Left lung (tissue), 10 donors: ENCODE measurements around the gene KIFAP3. TPM values are rescaled to one million over a fixed set of nuclear protein-coding genes. Genes with fewer than 3 reads are reported as not detected.

ENCODE experiments used
- ATAC-seq: fragments of 200-7000 bp; cut with Tn5 transposase; one replicate; pipeline ENCODE4 v1.9.1; 2020; ENCODE audit warnings: moderate library complexity
- DNase-seq, 4 donors: peaks; one replicate each; pipeline ENCODE4 v3.0.0-alpha.2; 2013 to 2020
- H3K27ac ChIP-seq, 2 donors: fragments of 200-600 bp; sonication (generic) in 1 of 2; one replicate each; pipeline versions ENCODE4 v1.5.0 to v1.8.0; 2020 to 2021
- H3K27me3 ChIP-seq, 2 donors: fragments of 200-600 bp; sonication (generic) in 1 of 2; one replicate each; pipeline versions ENCODE4 v1.5.0 to v1.8.0; 2020 to 2021
- H3K36me3 ChIP-seq, 2 donors: fragments of 200-600 bp; sonication (generic) in 1 of 2; one replicate each; pipeline versions ENCODE4 v1.5.0 to v1.8.0; 2020 to 2021
- H3K4me1 ChIP-seq, 2 donors: fragments of 200-600 bp; one replicate each; pipeline ENCODE4 v1.8.0; 2021
- H3K4me3 ChIP-seq, 2 donors: fragments of 200-600 bp; sonication (generic) in 1 of 2; one replicate each; pipeline versions ENCODE4 v1.5.0 to v1.8.0; 2020 to 2021; ENCODE audit warnings: mild to moderate bottlenecking in 1 of 2
- H3K9me3 ChIP-seq, 2 donors: fragments of 200-600 bp; sonication (generic) in 1 of 2; one replicate each; pipeline versions ENCODE4 v1.5.0 to v1.8.0; 2020 to 2021
- CTCF ChIP-seq, 2 donors: fragments of 200-600 bp; sonication (generic) in 1 of 2; IDR thresholded peaks; one replicate each; pipeline versions ENCODE4 v1.5.0 to v1.8.0; 2021; ENCODE audit warnings: antibody characterized with exemption in 2 of 2
- intact Hi-C, 2 donors: fragments of 100-400 bp; cut with DNase I; formaldehyde crosslinking; loops; one replicate each; pipeline versions ENCODE4 v1.11.2 to v1.14.2; 2022
- polyA plus RNA-seq, 6 donors: library from polyadenylated mRNA; unstranded; fragments of 120-200 nt; gene quantifications; one replicate each; pipeline ENCODE4 v1.2.1, GENCODE V29; 2013; ENCODE audit not compliant: insufficient read length in 6 of 6
- total RNA-seq, 2 donors: library from RNA; stranded (reverse); fragmentation: NEBNext Ultra II Directional; extraction: Animal tissue kit (Norgen Biotek cat#: 25700); gene quantifications; one replicate each; pipeline ENCODE4 v1.2.1, GENCODE V29; 2021
- donor health status: DM: no; HTN: yes; CAD: no.
- donor health status: DM: no; HTN: no; CAD: no.

KIFAP3 gene
- total and polyA plus RNA-seq, 8 donors: 23.2 to 40.7 (median 33.9) TPM

GRCh38 chr1:169933984-169934725 lies 140.3 kb downstream of the KIFAP3 start:
- ATAC-seq (peak; percentile 59), DNase-seq (no peak)
- no peak overlapping the region for H3K27ac ChIP-seq
- intact Hi-C loops: no loop called here
- H3K9me3 ChIP-seq: no peaks in the 10 kb centered on the region
- no peaks in the 10 kb centered on the region for H3K4me1 ChIP-seq
- no peak for TF ChIP-seq CTCF (IDR thresholded peaks at IDR 0.05)
- H3K27me3 ChIP-seq: no peaks in the 10 kb centered on the region
- no peaks in the 10 kb centered on the region for H3K36me3 ChIP-seq
- H3K4me3 ChIP-seq: no peak overlapping the region

DNA sequence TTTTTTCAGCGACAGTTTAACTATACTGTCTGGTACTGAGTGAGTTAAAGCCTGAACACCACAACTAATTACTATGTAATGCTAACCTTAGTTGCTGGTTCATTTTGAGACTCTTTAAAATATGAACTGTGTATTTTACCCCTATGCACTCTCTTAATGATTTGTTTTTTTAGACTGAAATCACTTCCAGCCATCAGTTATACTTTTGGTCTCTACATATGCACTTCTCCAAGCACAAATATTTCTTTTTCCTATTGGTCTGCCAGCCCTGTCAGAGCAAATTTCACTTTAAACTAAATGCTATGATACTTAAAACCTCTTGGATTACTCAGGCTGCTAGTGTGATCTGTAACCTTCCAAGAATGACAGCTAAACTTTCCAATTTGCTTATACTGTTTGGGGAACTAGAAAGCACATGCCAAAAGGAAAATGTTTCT lies 142.7 kb downstream of the KIFAP3 start:
- H3K4me3 ChIP-seq: no peak overlapping the region
- H3K9me3 ChIP-seq: no peaks in the 10 kb centered on the region
- no peak for TF ChIP-seq CTCF (IDR thresholded peaks at IDR 0.05)
- H3K4me1 ChIP-seq: no peaks in the 10 kb centered on the region
- DNase-seq (no peak), ATAC-seq (no peak)
- intact Hi-C loops: no loop called here
- no peaks in the 10 kb centered on the region for H3K36me3 ChIP-seq
- no peak overlapping the region for H3K27ac ChIP-seq
- H3K27me3 ChIP-seq: no peaks in the 10 kb centered on the region

DNA sequence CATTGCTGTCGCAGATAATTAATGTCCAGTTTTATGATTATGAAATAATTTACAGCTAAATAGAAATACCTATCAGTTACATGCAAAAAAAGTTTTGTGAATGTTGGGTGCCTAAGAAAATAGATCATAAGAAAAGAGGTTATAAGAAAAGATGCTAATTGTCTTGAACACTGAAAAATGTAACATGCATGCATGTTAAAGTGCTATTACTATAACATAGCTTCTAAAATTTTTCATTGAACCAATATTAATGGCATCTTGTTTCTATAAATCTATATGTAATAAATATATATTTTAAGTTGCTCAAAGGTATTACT lies 145.3 kb downstream of the KIFAP3 start:
- ATAC-seq: no peak
- no peak for DNase-seq
- intact Hi-C loops: no loop called here
- H3K27me3 ChIP-seq: no peaks in the 10 kb centered on the region
- no peak overlapping the region for H3K27ac ChIP-seq
- H3K4me1 ChIP-seq: no peaks in the 10 kb centered on the region
- H3K4me3 ChIP-seq: no peak overlapping the region
- H3K9me3 ChIP-seq: no peaks in the 10 kb centered on the region
- no peaks in the 10 kb centered on the region for H3K36me3 ChIP-seq
- no peak for TF ChIP-seq CTCF (IDR thresholded peaks at IDR 0.05)

- intact Hi-C loops: no loop called here
- ATAC-seq (peak; percentile 66), DNase-seq (peak in 1 of 4 donors; percentile 53)
- no peaks in the 10 kb centered on the region for H3K36me3 ChIP-seq
- no peaks in the 10 kb centered on the region for H3K4me1 ChIP-seq
- no peaks in the 10 kb centered on the region for H3K9me3 ChIP-seq
- no peak overlapping the region for H3K4me3 ChIP-seq
- TF ChIP-seq CTCF (IDR thresholded peaks at IDR 0.05): peak; percentile 32 to 60
- H3K27ac ChIP-seq: no peak overlapping the region
- H3K27me3 ChIP-seq: no peaks in the 10 kb centered on the region
Observed at GRCh38 chr1:169928438-169929209, 145.9 kb downstream of the KIFAP3 start.
